Right forelimb (tissue), 1 donor: ENCODE measurements around the gene ZNF181.
A peak's percentile ranks its signal among the peaks of the same experiment; 100 is the strongest.
"Not testable (repeated sequence)": the region's sequence is repeated elsewhere in the genome, so short reads cannot be mapped to it uniquely, and the experiment has no call there.

Experiments used
- DNase-seq: peaks from one replicate; pipeline ENCODE4 v3.0.0-alpha.2; 2018

ZNF181 gene

DNA sequence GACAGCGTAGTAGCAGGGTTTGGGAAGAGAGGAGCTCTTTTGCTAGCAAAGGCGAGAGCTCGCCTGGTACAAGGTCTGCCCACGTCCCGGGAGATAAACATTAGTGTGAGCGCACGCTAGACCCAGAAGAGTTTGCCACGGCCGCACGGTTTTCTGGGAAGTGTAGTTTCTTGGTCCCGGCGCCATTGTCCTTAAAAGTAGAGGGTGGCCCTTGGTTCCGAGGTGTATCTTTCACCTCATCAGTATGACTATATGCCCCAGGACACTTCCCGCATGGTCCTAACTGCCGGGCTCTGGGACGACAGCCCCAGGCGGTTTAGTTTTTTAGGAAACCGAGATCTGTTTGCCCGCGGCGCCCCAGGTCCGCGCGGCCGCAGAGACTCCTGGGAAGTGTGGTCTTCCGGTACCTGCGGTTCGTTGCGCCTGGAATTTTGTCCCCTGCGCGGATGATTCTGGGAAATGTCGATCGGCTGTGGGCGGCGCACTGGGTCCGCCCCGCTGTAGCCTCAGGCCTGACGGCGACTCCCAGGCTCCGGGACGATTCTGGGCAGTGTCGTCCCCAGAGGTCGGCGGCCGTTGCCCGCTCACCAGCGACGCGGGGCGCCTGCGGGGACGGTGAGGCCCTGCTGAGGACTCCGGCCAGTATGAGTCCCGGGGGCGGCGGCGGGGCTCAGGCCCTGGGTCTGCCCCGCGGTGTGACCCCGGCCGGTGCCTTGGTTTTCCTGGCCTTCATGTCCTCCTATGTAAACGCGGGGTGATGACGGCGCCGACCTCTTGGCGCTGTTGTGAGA lies at the start of gene ZNF181:
Gene ZNF181, plus strand, starts transcription at position 498 of the 791 bp plus-strand sequence. CDS start 795 bp downstream, outside the sequence.
- peak; percentile 93 for DNase-seq

- not testable (repeated sequence) for DNase-seq
Observed at GRCh38 chr19:34685266-34685665, 48.8 kb upstream of the ZNF181 start.

DNA sequence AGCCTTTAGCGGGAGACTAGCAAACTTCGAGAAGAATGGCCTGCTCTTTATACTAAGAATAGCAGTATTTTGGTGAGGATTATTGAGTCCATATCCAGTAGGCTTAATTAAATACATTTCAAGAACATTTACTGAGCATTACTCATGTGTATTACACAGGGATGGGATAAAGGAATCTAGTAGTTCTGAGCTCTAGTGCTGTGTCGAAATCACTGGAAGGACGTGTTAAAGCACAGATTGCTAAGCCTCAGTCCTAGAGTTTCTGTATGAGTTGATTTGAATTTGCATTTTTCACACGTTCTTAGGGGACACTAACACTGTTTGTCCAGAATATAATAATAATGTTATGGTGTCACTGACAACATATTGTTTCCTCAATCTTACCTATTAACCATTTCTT lies 47.6 kb upstream of the ZNF181 start:
- DNase-seq, result no peak

DNA sequence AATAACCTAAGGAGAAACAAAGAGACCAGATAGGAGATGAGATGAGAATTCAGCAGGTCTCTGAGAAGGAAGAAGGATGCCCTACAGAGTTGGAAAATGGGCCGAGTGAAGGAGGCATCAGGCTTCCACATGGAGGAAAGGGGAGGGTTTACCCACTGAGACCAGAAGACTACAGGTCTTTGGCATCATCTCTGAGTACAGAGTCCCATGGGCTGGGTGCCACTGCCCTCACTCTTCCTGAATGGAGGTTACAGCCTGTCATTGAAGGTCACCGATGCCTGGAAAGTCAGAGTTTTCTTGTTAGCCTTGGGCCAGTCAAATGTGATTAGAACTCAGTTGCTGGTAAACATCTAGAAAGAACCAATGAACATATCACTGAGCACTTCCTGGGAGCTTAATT lies 46.7 kb upstream of the ZNF181 start:
- no peak for DNase-seq

DNA sequence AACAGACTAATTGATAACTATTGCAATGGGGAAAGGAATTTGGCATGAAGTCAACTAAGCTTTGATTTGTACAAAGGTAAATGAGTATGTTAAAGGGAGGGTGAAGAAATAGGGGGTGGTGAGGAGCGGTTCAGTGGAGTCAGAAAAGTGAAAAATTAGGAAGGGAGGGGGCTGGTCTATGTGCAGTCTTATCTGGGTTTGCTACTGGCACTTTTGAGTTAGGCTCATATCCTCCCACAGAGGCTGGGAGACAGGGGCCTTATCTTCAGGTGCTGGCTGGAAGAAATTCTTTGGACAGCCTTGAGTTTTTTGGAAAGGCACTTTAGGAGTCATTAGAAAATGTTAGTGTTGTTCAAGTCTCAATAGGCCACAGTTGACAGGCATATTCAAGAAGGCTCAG lies 45.5 kb upstream of the ZNF181 start:
- DNase-seq, result no peak

DNA sequence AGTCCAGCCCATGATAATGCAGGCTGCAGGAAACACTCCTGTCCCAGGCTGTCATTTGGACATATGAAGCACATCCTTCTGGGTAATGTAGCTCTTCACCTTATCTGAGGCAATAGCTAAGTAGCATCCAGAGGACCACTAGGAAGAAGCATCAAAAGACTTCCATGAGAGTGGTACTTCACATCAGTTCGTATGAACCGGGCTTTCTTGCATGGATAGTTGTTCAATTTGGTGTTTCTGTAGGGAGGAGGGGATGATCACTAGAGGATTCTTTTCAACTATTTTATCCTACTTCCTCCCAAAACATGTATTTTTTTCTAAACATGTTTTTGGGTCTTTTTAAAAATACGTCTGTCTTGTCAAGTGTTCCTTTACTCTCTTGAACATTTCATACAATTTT lies 43.7 kb upstream of the ZNF181 start:
- no peak for DNase-seq

DNA sequence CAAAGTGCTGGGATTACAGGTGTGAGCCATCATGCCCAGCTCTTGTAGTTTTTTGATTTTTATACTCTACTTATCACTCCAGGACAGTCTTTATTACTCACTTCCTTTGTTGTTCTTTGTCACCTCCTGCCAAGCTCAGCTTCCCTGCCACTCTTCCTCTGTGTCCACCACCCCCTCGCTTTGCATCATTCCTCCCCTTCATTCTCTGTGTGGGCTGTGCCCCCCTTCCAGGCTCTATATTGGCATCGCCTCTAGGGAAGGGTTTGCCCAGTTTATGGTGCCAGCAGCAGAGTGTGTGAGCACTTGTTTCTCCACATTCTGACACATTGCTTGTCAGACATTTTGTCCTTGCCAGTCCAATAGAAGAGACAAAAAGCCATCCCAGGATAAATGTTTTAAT lies 41.5 kb upstream of the ZNF181 start:
- DNase-seq, result no peak

- DNase-seq, result no peak
Observed at GRCh38 chr19:34707661-34708060, 26.4 kb upstream of the ZNF181 start.

GRCh38 chr19:34711890-34712289 lies 22.2 kb upstream of the ZNF181 start:
- no peak for DNase-seq

- DNase-seq, result no peak
Observed at GRCh38 chr19:34712395-34713261, 21.4 kb upstream of the ZNF181 start.

GRCh38 chr19:34713262-34713637 lies 20.8 kb upstream of the ZNF181 start:
- DNase-seq, result no peak

GRCh38 chr19:34715357-34715756 lies 18.7 kb upstream of the ZNF181 start:
- DNase-seq, result no peak

- no peak for DNase-seq
Observed at GRCh38 chr19:34722353-34722752, 11.7 kb upstream of the ZNF181 start.

DNA sequence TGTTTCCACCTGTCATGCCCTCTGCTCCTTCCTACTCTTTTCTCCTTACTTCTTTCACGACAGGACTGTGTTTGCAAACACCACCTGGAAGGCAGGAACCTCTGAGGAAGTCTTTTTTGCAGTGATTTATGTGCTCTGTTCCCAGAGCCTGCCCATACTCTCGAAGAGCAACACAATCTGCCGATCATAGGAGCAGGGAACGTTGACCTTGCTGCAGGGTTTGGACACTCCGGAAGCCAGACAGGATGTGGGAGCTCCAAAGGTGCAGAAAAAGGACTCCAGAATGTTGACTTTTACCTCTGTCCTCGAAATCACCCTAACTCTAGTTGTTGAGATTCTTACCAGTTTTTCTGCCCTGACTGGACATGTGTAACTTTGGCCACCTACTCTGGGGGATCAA lies 8.6 kb upstream of the ZNF181 start:
- no peak for DNase-seq

GRCh38 chr19:34731019-34731829 lies 2.8 kb upstream of the ZNF181 start:
- no peak for DNase-seq

- DNase-seq, result no peak
Observed at GRCh38 chr19:34731964-34732363, 2.1 kb upstream of the ZNF181 start.

- no peak for DNase-seq
Observed at GRCh38 chr19:34732612-34733211, 1.3 kb upstream of the ZNF181 start.

- DNase-seq, result no peak
Observed at GRCh38 chr19:34733266-34733745, 737 bp upstream of the ZNF181 start.

DNA sequence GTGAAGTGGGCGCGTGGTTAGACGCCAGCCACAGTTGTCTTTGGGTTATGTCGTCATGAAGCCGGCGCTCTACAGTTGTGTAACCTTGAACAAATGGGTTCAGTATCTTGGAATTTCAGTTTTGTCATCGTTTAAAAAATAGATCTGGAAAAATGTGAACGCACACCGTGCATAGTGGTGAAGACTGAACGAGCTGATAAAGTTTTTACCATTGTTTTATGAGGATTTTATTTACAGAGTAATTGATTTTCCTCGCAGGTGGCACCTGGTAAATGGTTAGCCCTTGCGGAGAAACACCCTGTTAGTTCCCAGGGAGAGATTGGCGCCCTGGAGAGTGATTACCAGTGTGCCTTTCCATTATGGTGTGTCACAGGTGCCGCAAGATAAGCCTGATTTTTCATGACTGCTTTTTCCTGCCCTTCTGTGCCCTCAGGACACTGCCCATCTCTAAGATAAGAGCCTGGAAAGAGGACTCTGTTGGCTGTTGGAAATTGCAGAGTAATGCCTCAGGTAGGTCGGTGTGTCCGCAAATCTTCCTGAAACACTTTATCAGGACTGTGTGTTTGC lies 577 bp downstream of the ZNF181 start:
- DNase-seq, result no peak

GRCh38 chr19:34744896-34745690 lies 11.1 kb downstream of the ZNF181 start:
- no peak for DNase-seq

DNA sequence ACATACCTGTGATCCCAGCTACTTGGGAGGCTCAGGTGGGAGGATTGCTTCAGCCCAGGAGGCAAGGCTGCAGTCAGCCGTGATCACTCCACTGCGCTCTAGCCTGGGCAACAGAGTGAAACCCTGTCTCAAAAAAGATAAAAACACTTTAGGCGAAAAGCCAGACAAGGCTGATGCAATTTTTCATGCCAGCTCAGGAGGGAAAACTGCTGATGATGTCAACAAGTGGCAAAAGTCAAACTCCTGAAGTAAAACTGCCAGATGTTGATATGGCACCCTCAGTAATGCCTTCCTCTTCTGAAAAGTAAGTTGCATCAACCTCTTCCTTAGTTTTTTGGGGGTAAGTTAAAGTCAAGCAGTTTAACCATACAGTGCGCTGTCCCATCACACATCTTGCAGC lies 23.4 kb downstream of the ZNF181 start:
- no peak for DNase-seq
